GM23338 (cell line): Measurements from ENCODE around the gene ZNF280C. TPM values are rescaled to one million over a fixed set of nuclear protein-coding genes. Genes with fewer than 3 reads are reported as not detected.

ENCODE experiments used
- ATAC-seq: fragments of 200-7000 bp; cut with Tn5 transposase; 3 replicates; pipeline ENCODE4 v1.9.1; 2020
- DNase-seq: peaks from one replicate; pipeline ENCODE4 v3.0.0-alpha.2; 2015; ENCODE audit warnings: low spot score
- H2AFZ ChIP-seq: fragments of 200-600 bp; sonication (generic); 2 replicates; pipeline ENCODE4 v1.8.0; 2016; ENCODE audit warnings: antibody characterized with exemption, mild to moderate bottlenecking, moderate library complexity
- H3F3A ChIP-seq: fragments of 200-600 bp; sonication (generic); replicated peaks from 2 replicates; pipeline ENCODE4 v1.8.0; 2017; ENCODE audit warnings: antibody characterized with exemption, mixed run types, low read depth
- H3K27ac ChIP-seq: fragments of 200-600 bp; sonication (generic); 2 replicates; pipeline ENCODE4 v1.6.1; 2016; ENCODE audit warnings: low read depth
- H3K27me3 ChIP-seq: fragments of 200-600 bp; sonication (generic); 2 replicates; pipeline ENCODE4 v1.8.0; 2016; ENCODE audit warnings: mild to moderate bottlenecking, mixed run types, moderate library complexity; ENCODE audit not compliant: insufficient read depth
- H3K36me3 ChIP-seq: fragments of 200-600 bp; sonication (generic); 2 replicates; pipeline ENCODE4 v1.8.0; 2016; ENCODE audit warnings: mild to moderate bottlenecking; ENCODE audit not compliant: insufficient read depth
- H3K4me1 ChIP-seq: fragments of 200-600 bp; sonication (generic); 2 replicates; pipeline ENCODE4 v1.8.0; 2016; ENCODE audit warnings: mild to moderate bottlenecking, moderate library complexity; ENCODE audit not compliant: insufficient read depth
- H3K4me2 ChIP-seq: fragments of 200-600 bp; sonication (generic); 2 replicates; pipeline ENCODE4 v1.7.1; 2017; ENCODE audit warnings: mixed run types
- H3K4me3 ChIP-seq: fragments of 200-600 bp; sonication (generic); 2 replicates; pipeline ENCODE4 v1.6.1; 2016; ENCODE audit warnings: mixed run types
- H3K79me2 ChIP-seq: fragments of 200-600 bp; sonication (generic); replicated peaks from 2 replicates; pipeline ENCODE4 v1.8.0; 2017; ENCODE audit warnings: mild to moderate bottlenecking; ENCODE audit not compliant: insufficient read depth
- H3K9me2 ChIP-seq: fragments of 200-600 bp; sonication (generic); 2 replicates; pipeline ENCODE4 v1.8.0; 2017; ENCODE audit not compliant: insufficient read depth
- H4K20me1 ChIP-seq: fragments of 200-600 bp; sonication (generic); replicated peaks from 2 replicates; pipeline ENCODE4 v1.8.0; 2017; ENCODE audit warnings: mild to moderate bottlenecking; ENCODE audit not compliant: insufficient read depth
- H3K27ac Mint-ChIP-seq: 2 replicates; pipeline ENCODE4 v1.8.0; 2020; ENCODE audit warnings: inconsistent platforms, mild to moderate bottlenecking, moderate library complexity, mixed read lengths
- H3K27me3 Mint-ChIP-seq: 3 replicates; pipeline ENCODE4 v1.8.0; 2022; ENCODE audit warnings: low read depth, mild to moderate bottlenecking, moderate library complexity, mixed read lengths, inconsistent platforms; ENCODE audit not compliant: insufficient read depth, poor library complexity
- H3K36me3 Mint-ChIP-seq: 3 replicates; pipeline ENCODE4 v1.8.0; 2021; ENCODE audit warnings: low read depth, mild to moderate bottlenecking, inconsistent platforms, moderate library complexity, mixed read lengths
- H3K4me1 Mint-ChIP-seq: 3 replicates; pipeline ENCODE4 v1.8.0; 2020; ENCODE audit warnings: mild to moderate bottlenecking, inconsistent platforms, mixed read lengths
- H3K4me3 Mint-ChIP-seq: 3 replicates; pipeline ENCODE4 v1.8.0; 2021; ENCODE audit warnings: moderate library complexity, mild to moderate bottlenecking, inconsistent platforms, mixed read lengths
- H3K9me3 Mint-ChIP-seq: 3 replicates; pipeline ENCODE4 v1.8.0; 2020; ENCODE audit warnings: moderate library complexity, mild to moderate bottlenecking, inconsistent platforms, mixed read lengths
- CREB1 ChIP-seq: fragments of 250-450 bp; sonication (Bioruptor Pico); IDR thresholded peaks from 2 replicates; pipeline ENCODE4 v1.5.0; 2020; ENCODE audit warnings: low read depth, mild to moderate bottlenecking, moderate library complexity
- CTCF ChIP-seq, 2 experiments: fragments of 200-600 bp in 1 of 2; sonication (generic) in 1 of 2; conservative IDR thresholded peaks; 2 replicates each; pipeline versions ENCODE4 v1.5.1 to v1.6.1; 2016 to 2017; ENCODE audit warnings: antibody characterized with exemption in 2 of 2, low read depth in 2 of 2, mild to moderate bottlenecking in 2 of 2, moderate library complexity in 1 of 2
- EZH2 ChIP-seq: fragments of 200-600 bp; sonication (generic); IDR thresholded peaks from one replicate; pipeline ENCODE4 v1.8.0; 2017; ENCODE audit warnings: antibody characterized with exemption, mild to moderate bottlenecking, low read depth; ENCODE audit not compliant: unreplicated experiment
- EZH2phosphoT487 ChIP-seq: fragments of 200-600 bp; sonication (generic); IDR thresholded peaks from one replicate; pipeline ENCODE4 v1.8.1; 2018; ENCODE audit warnings: antibody characterized with exemption; ENCODE audit not compliant: unreplicated experiment
- JUNB ChIP-seq: IDR thresholded peaks from one replicate; pipeline ENCODE4 v1.6.1; 2016; ENCODE audit warnings: antibody characterized with exemption; ENCODE audit not compliant: unreplicated experiment
- NANOG ChIP-seq: IDR thresholded peaks from 2 replicates; pipeline ENCODE4 v1.6.1; 2016; ENCODE audit warnings: antibody characterized with exemption, borderline replicate concordance
- STAT1 ChIP-seq: IDR thresholded peaks from one replicate; pipeline ENCODE4 v1.6.1; 2016; ENCODE audit warnings: antibody characterized with exemption; ENCODE audit not compliant: unreplicated experiment
- ZNF114 ChIP-seq: fragments of 250-450 bp; sonication (Bioruptor Pico); IDR thresholded peaks from 2 replicates; pipeline ENCODE4 v1.5.0; 2020; ENCODE audit warnings: mild to moderate bottlenecking, moderate library complexity
- ZNF462 ChIP-seq: fragments of 250-450 bp; sonication (Bioruptor Pico); IDR thresholded peaks from 2 replicates; pipeline ENCODE4 v1.5.0; 2020; ENCODE audit warnings: mild to moderate bottlenecking, moderate library complexity
- polyA plus RNA-seq: library from polyadenylated mRNA; unstranded; fragments of >200 nt; fragmentation: Nextera tagmentation; extraction: Ambion mirVana; gene quantifications from 2 replicates; pipeline ENCODE4 v1.2.1, GENCODE V29; 2016
- total RNA-seq: library from RNA; depleted of rRNA; stranded (reverse); fragments of >200 nt; shearing (Covaris generic); gene quantifications from 2 replicates; pipeline ENCODE4 v1.2.3, GENCODE V29; 2014

ZNF280C gene
- total and polyA plus RNA-seq, 2 experiments from 2014 or later = 7.9 to 14.4 TPM

- Histone ChIP-seq H3K9me2 (no peaks in the 10 kb centered on the region), H3K27me3 (no peaks in the 10 kb centered on the region), H3F3A (no peaks in the 10 kb centered on the region), H2AFZ (no peak overlapping the region), H3K4me1 (peaks cover 4% of the 10 kb centered on the region; the same call in 1 of the 2 replicates), H3K27ac (no peak overlapping the region), H3K4me3 (no peak overlapping the region), H4K20me1 (peaks cover 3% of the 10 kb centered on the region; the same call in 1 of the 2 replicates), H3K4me2 (no peak overlapping the region), H3K36me3 (no peaks in the 10 kb centered on the region), H3K79me2 (peaks cover 57% of the 10 kb centered on the region)
- peaks cover 1% of the 10 kb centered on the region for H3K27me3 Mint-ChIP-seq
- no peaks in the 10 kb centered on the region for H3K9me3 Mint-ChIP-seq
- H3K4me1 Mint-ChIP-seq = peaks cover 4% of the 10 kb centered on the region; the same call in 1 of the 3 replicates
- no peak overlapping the region for H3K27ac Mint-ChIP-seq
- no peak for DNase-seq
- peaks cover 16% of the 10 kb centered on the region for H3K36me3 Mint-ChIP-seq
- H3K4me3 Mint-ChIP-seq = no peak overlapping the region
- TF ChIP-seq NANOG (no peak), JUNB (no peak), CTCF (conservative IDR thresholded peaks at IDR 0.05; ENCODE audit: low read depth in 2 of 2) (no peak)
- no peak for ATAC-seq
These were observed 6.5 kb downstream of the ZNF280C start for GRCh38 chrX:130262231-130262630.

- Mint-ChIP-seq H3K27ac (no peak overlapping the region), H3K36me3 (peaks cover 20% of the 10 kb centered on the region), H3K9me3 (no peaks in the 10 kb centered on the region), H3K4me1 (peaks cover 4% of the 10 kb centered on the region; the same call in 1 of the 3 replicates), H3K27me3 (peaks cover 1% of the 10 kb centered on the region), H3K4me3 (no peak overlapping the region)
- H3K4me3 ChIP-seq = no peak overlapping the region
- no peaks in the 10 kb centered on the region for H3K36me3 ChIP-seq
- peaks cover 1% of the 10 kb centered on the region; the same call in 1 of the 2 replicates for H3K4me1 ChIP-seq
- H3K79me2 ChIP-seq = peaks cover 49% of the 10 kb centered on the region
- no peaks in the 10 kb centered on the region for H3K9me2 ChIP-seq
- H2AFZ ChIP-seq = no peak overlapping the region
- ATAC-seq = no peak
- DNase-seq = no peak
- no peak overlapping the region for H3K4me2 ChIP-seq
- no peaks in the 10 kb centered on the region for H3F3A ChIP-seq
- H4K20me1 ChIP-seq = peaks cover 3% of the 10 kb centered on the region; the same call in 1 of the 2 replicates
- TF ChIP-seq ZNF462 (CRISPR knock-in tag) (no peak), STAT1 (no peak), ZNF114 (CRISPR knock-in tag) (no peak), CTCF (conservative IDR thresholded peaks at IDR 0.05; ENCODE audit: low read depth in 2 of 2) (no peak), EZH2phosphoT487 (no peak), EZH2 (no peak), CREB1 (no peak), NANOG (no peak)
- H3K27me3 ChIP-seq = no peaks in the 10 kb centered on the region
- H3K27ac ChIP-seq = no peak overlapping the region
These were observed 7.3 kb downstream of the ZNF280C start for GRCh38 chrX:130261296-130261893.
